A673 (cell line): Measurements from ENCODE around the gene CCDC186. TPM values are rescaled to one million over a fixed set of nuclear protein-coding genes. Genes with fewer than 3 reads are reported as not detected.

Source experiments
- BruUV-seq: library from RNA; stranded (reverse); fragments of 400-500 nt; replicated peaks from 2 replicates; lab custom pipeline; 2021; lab: Mats Ljungman, UMichigan
- CTCF ChIA-PET: fragments of 300-600 bp; sonication (Branson Sonifier 250); formaldehyde crosslinking; loops from one replicate; lab custom pipeline; 2022; ENCODE audit warnings: antibody characterized with exemption; lab: Charles Lee
- POLR2A ChIA-PET: fragments of 300-600 bp; sonication (Branson Sonifier 250); formaldehyde crosslinking; loops from one replicate; lab custom pipeline; 2022; ENCODE audit warnings: antibody characterized with exemption; ENCODE audit not compliant: low non-redundant PET; lab: Charles Lee
- DNase-seq: peaks from one replicate; pipeline ENCODE4 v3.0.0-alpha.2; 2015; ENCODE audit warnings: low spot score
- H3K27ac ChIP-seq: fragments of 200-600 bp; sonication (generic); 2 replicates; pipeline ENCODE4 v1.5.1; 2016; ENCODE audit warnings: mixed run types, low read depth, mild to moderate bottlenecking, mixed read lengths, antibody characterized with exemption, low read length; ENCODE audit not compliant: poor library complexity, severe bottlenecking
- H3K27me3 ChIP-seq: fragments of 200-600 bp; sonication (generic); replicated peaks from 2 replicates; pipeline ENCODE4 v1.6.1; 2017; ENCODE audit warnings: mixed run types, low read depth, mild to moderate bottlenecking, mixed read lengths, antibody characterized with exemption, low read length; ENCODE audit not compliant: insufficient read depth, poor library complexity
- H3K36me3 ChIP-seq: fragments of 200-600 bp; sonication (generic); 2 replicates; pipeline ENCODE4 v1.6.1; 2016; ENCODE audit warnings: mixed run types, mild to moderate bottlenecking, mixed read lengths, antibody characterized with exemption, low read length; ENCODE audit not compliant: insufficient read depth, poor library complexity, severe bottlenecking
- H3K4me1 ChIP-seq: fragments of 200-600 bp; sonication (generic); 2 replicates; pipeline ENCODE4 v1.6.1; 2017; ENCODE audit warnings: mixed run types, mild to moderate bottlenecking, mixed read lengths, antibody characterized with exemption, low read length; ENCODE audit not compliant: insufficient read depth, poor library complexity, severe bottlenecking
- H3K4me3 ChIP-seq: fragments of 200-600 bp; sonication (generic); 2 replicates; pipeline ENCODE4 v1.5.1; 2016; ENCODE audit warnings: low read depth, mixed run types, mild to moderate bottlenecking, mixed read lengths, low read length; ENCODE audit not compliant: poor library complexity, severe bottlenecking
- H3K9me3 ChIP-seq: fragments of 200-600 bp; sonication (generic); 2 replicates; pipeline ENCODE4 v1.6.1; 2016; ENCODE audit warnings: mixed run types, low read depth, mild to moderate bottlenecking, mixed read lengths, antibody characterized with exemption, low read length; ENCODE audit not compliant: poor library complexity, severe bottlenecking
- CTCF ChIP-seq: fragments of 300-800, 200-600 bp; sonication (generic); conservative IDR thresholded peaks from 2 replicates; pipeline ENCODE4 v1.5.1; 2017; ENCODE audit warnings: low read depth, mild to moderate bottlenecking, antibody characterized with exemption, low read length, moderate library complexity, mixed read lengths
- EZH2 ChIP-seq: fragments of 200-600 bp; sonication (generic); IDR thresholded peaks from 2 replicates; pipeline ENCODE4 v1.6.1; 2017; ENCODE audit warnings: borderline replicate concordance, low read depth, mild to moderate bottlenecking, mixed read lengths, antibody characterized with exemption, low read length; ENCODE audit not compliant: poor library complexity, severe bottlenecking
- intact Hi-C: fragments of 100-400 bp; cut with micrococcal nuclease; formaldehyde crosslinking; loops from one replicate; pipeline ENCODE4 v1.10.0; 2022; ENCODE audit not compliant: unreplicated experiment
- total RNA-seq: library from RNA; stranded (reverse); gene quantifications from 2 replicates; pipeline ENCODE4 v1.2.3, GENCODE V29; 2021

Gene CCDC186
- total RNA-seq, 1 experiment from 2014 or later = 10.9 TPM

- Histone ChIP-seq H3K4me1 (no peaks in the 10 kb centered on the region), H3K36me3 (no peaks in the 10 kb centered on the region), H3K9me3 (no peaks in the 10 kb centered on the region), H3K27me3 (no peaks in the 10 kb centered on the region), H3K27ac (no peak overlapping the region), H3K4me3 (no peak overlapping the region)
- ChIA-PET POLR2A (no interaction called here), CTCF (no interaction called here)
- BruUV-seq = no TSS peak
- TF ChIP-seq EZH2 (no peak), CTCF (no peak)
- no peak for DNase-seq
- intact Hi-C loops = no loop called here
These were observed 10.3 kb upstream of the CCDC186 start for GRCh38 chr10:114184276-114184675.

DNA sequence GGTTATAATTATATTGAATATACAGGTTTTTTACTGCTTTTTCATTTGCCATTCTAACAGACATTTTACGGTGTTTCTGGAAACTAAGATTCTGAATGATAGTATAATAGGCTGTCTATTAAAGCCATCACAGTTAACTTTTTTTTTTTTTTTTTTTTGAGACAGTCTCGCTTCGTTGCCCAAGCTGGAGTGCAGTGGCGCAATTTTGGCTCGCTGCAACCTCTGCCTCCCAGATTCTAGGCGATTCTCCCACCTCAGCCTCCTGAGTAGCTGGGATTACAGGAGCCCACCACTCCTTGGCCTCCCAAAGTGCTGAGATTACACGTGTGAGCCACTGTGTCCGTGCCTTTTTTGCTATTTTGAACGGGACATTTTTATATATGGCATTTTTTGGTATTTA lies 9.6 kb upstream of the CCDC186 start:
- Histone ChIP-seq H3K36me3 (no peaks in the 10 kb centered on the region), H3K4me3 (no peak overlapping the region), H3K27ac (no peak overlapping the region), H3K27me3 (no peaks in the 10 kb centered on the region), H3K4me1 (no peaks in the 10 kb centered on the region), H3K9me3 (no peaks in the 10 kb centered on the region)
- no TSS peak for BruUV-seq
- TF ChIP-seq CTCF (no peak), EZH2 (no peak)
- CTCF ChIA-PET = no interaction called here
- POLR2A ChIA-PET = no interaction called here
- DNase-seq = no peak
- intact Hi-C loops = no loop called here

DNA sequence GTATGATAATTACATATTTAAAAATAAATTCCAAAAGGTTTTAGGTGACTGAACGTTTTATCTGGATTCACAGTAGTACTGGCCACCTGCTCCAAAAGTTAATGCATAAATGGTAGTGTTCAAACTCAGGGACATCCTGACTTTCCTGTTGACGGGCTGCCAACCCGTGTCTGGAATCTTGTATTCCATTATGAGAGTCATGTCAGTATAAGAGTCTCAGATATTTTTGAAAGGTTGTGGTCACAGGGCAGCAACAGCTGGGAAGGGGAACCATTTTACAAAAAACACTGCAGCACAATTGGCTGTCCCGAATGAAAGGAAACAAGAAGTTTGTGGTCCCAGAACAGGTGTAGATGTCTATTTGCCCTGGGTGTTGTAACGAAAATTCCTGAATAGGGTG lies 8.0 kb upstream of the CCDC186 start:
- Histone ChIP-seq H3K36me3 (no peaks in the 10 kb centered on the region), H3K27me3 (no peaks in the 10 kb centered on the region), H3K9me3 (no peaks in the 10 kb centered on the region), H3K4me1 (no peaks in the 10 kb centered on the region), H3K27ac (no peak overlapping the region), H3K4me3 (no peak overlapping the region)
- no peak for TF ChIP-seq EZH2
- TF ChIP-seq CTCF = no peak
- no peak for DNase-seq
- ChIA-PET CTCF (no interaction called here), POLR2A (no interaction called here)
- BruUV-seq = no TSS peak
- intact Hi-C loops = no loop called here
